Mammary epithelial cell (primary cell): ENCODE data around the gene CNKSR3.

Experiments used
- CTCF ChIP-seq, 2 donors: IDR thresholded peaks in 1 of 2; conservative IDR thresholded peaks in 1 of 2; 2 replicates each; pipeline ENCODE4 v1.5.1; 2011 to 2012; ENCODE audit warnings: inconsistent platforms in 2 of 2, low read length in 2 of 2, mild to moderate bottlenecking in 2 of 2, control low read depth in 1 of 2, low read depth in 1 of 2; ENCODE audit not compliant: insufficient read depth in 1 of 2; ENCODE audit errors: extremely low read depth in 1 of 2
- EZH2 ChIP-seq: IDR thresholded peaks from 2 replicates; pipeline ENCODE4 v1.6.1; 2012; ENCODE audit warnings: low read length, inconsistent platforms, borderline replicate concordance

GRCh38 chr6:154429711-154430110 is 80.8 kb downstream of the CNKSR3 start:
- TF ChIP-seq CTCF (conservative IDR thresholded peaks at IDR 0.05 in 1 of 2, IDR thresholded peaks at IDR 0.05 in 1 of 2; ENCODE audit: extremely low read depth in 1 of 2, insufficient read depth in 1 of 2, low read depth in 1 of 2, low read length in 2 of 2) = no peak
- no peak for TF ChIP-seq EZH2
